ENCODE data around the gene TRIM34. TPM values are rescaled to one million over a fixed set of nuclear protein-coding genes. Genes with fewer than 3 reads are reported as not detected.
"Not testable (repeated sequence)": the region's sequence is repeated elsewhere in the genome, so short reads cannot be mapped to it uniquely, and the experiment has no call there.

TRIM34 gene
- polyA plus RNA-seq, 1 donor from 2014 or later = not detected

- no peaks in the 10 kb centered on the region for H4K20me1 ChIP-seq (ENCODE audit: insufficient read depth)
- H2AFZ ChIP-seq (ENCODE audit: low read depth, low read length) = no peak overlapping the region
- H3K9ac ChIP-seq (ENCODE audit: low read length) = no peak overlapping the region
- H3K4me2 ChIP-seq (ENCODE audit: low read length) = no peak overlapping the region
- H3K27me3 ChIP-seq (ENCODE audit: insufficient read depth, low read depth, low read length) = no peaks in the 10 kb centered on the region
- no peak for TF ChIP-seq TAF1 (IDR thresholded peaks at IDR 0.05; ENCODE audit: low read depth)
- TF ChIP-seq EZH2 (IDR thresholded peaks at IDR 0.05; ENCODE audit: borderline replicate concordance, insufficient read depth, low read length, poor library complexity, severe bottlenecking) = no peak
- no peak for TF ChIP-seq RAD21 (conservative IDR thresholded peaks at IDR 0.05)
- no peak for TF ChIP-seq MXI1 (conservative IDR thresholded peaks at IDR 0.05; ENCODE audit: poor library complexity, severe bottlenecking)
- TF ChIP-seq, protein P1, sequence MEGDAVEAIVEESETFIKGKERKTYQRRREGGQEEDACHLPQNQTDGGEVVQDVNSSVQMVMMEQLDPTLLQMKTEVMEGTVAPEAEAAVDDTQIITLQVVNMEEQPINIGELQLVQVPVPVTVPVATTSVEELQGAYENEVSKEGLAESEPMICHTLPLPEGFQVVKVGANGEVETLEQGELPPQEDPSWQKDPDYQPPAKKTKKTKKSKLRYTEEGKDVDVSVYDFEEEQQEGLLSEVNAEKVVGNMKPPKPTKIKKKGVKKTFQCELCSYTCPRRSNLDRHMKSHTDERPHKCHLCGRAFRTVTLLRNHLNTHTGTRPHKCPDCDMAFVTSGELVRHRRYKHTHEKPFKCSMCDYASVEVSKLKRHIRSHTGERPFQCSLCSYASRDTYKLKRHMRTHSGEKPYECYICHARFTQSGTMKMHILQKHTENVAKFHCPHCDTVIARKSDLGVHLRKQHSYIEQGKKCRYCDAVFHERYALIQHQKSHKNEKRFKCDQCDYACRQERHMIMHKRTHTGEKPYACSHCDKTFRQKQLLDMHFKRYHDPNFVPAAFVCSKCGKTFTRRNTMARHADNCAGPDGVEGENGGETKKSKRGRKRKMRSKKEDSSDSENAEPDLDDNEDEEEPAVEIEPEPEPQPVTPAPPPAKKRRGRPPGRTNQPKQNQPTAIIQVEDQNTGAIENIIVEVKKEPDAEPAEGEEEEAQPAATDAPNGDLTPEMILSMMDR (IDR thresholded peaks at IDR 0.05; ENCODE audit: poor library complexity, severe bottlenecking) = no peak
- no peak for TF ChIP-seq POLR2AphosphoS5 (IDR thresholded peaks at IDR 0.05)
- TF ChIP-seq SMC3 (conservative IDR thresholded peaks at IDR 0.05; ENCODE audit: poor library complexity) = no peak
- TF ChIP-seq EP300 (conservative IDR thresholded peaks at IDR 0.05; ENCODE audit: poor library complexity, severe bottlenecking) = no peak
- TF ChIP-seq, protein P2, sequence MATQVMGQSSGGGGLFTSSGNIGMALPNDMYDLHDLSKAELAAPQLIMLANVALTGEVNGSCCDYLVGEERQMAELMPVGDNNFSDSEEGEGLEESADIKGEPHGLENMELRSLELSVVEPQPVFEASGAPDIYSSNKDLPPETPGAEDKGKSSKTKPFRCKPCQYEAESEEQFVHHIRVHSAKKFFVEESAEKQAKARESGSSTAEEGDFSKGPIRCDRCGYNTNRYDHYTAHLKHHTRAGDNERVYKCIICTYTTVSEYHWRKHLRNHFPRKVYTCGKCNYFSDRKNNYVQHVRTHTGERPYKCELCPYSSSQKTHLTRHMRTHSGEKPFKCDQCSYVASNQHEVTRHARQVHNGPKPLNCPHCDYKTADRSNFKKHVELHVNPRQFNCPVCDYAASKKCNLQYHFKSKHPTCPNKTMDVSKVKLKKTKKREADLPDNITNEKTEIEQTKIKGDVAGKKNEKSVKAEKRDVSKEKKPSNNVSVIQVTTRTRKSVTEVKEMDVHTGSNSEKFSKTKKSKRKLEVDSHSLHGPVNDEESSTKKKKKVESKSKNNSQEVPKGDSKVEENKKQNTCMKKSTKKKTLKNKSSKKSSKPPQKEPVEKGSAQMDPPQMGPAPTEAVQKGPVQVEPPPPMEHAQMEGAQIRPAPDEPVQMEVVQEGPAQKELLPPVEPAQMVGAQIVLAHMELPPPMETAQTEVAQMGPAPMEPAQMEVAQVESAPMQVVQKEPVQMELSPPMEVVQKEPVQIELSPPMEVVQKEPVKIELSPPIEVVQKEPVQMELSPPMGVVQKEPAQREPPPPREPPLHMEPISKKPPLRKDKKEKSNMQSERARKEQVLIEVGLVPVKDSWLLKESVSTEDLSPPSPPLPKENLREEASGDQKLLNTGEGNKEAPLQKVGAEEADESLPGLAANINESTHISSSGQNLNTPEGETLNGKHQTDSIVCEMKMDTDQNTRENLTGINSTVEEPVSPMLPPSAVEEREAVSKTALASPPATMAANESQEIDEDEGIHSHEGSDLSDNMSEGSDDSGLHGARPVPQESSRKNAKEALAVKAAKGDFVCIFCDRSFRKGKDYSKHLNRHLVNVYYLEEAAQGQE (IDR thresholded peaks at IDR 0.05; ENCODE audit: borderline replicate concordance) = no peak
- no peaks in the 10 kb centered on the region for H3K9me2 ChIP-seq (ENCODE audit: insufficient read depth, low read length)
- H3K79me2 ChIP-seq (replicated peaks; ENCODE audit: insufficient read depth, low read length) = no peaks in the 10 kb centered on the region
- no peak overlapping the region for H3K4me3 ChIP-seq (ENCODE audit: low read length)
- H3K27ac ChIP-seq (ENCODE audit: low read length) = no peak overlapping the region
- H3F3A ChIP-seq (ENCODE audit: insufficient read depth, low read length, poor library complexity, severe bottlenecking) = no peaks in the 10 kb centered on the region
- H3K36me3 ChIP-seq (ENCODE audit: insufficient read depth, low read length) = no peaks in the 10 kb centered on the region
- no peaks in the 10 kb centered on the region for H3K9me3 ChIP-seq (ENCODE audit: low read length)
Measured at GRCh38 chr11:5581014-5581413, 43.8 kb upstream of the TRIM34 start.

GRCh38 chr11:5584458-5584857 is 40.3 kb upstream of the TRIM34 start:
- H3K79me2 ChIP-seq (replicated peaks; ENCODE audit: insufficient read depth, low read length); H3K4me3 ChIP-seq (ENCODE audit: low read length); H3K27ac ChIP-seq (ENCODE audit: low read length); H2AFZ ChIP-seq (ENCODE audit: low read depth, low read length); H3K9ac ChIP-seq (ENCODE audit: low read length); H3K27me3 ChIP-seq (ENCODE audit: insufficient read depth, low read depth, low read length); H3K36me3 ChIP-seq (ENCODE audit: insufficient read depth, low read length); H3K9me2 ChIP-seq (ENCODE audit: insufficient read depth, low read length); H3K4me2 ChIP-seq (ENCODE audit: low read length); H4K20me1 ChIP-seq (ENCODE audit: insufficient read depth); H3K9me3 ChIP-seq (ENCODE audit: low read length); H3F3A ChIP-seq (ENCODE audit: insufficient read depth, low read length, poor library complexity, severe bottlenecking): not testable (repeated sequence)

- H4K20me1 ChIP-seq (ENCODE audit: insufficient read depth); H3K36me3 ChIP-seq (ENCODE audit: insufficient read depth, low read length); H3K9me2 ChIP-seq (ENCODE audit: insufficient read depth, low read length); H3K4me3 ChIP-seq (ENCODE audit: low read length); H3F3A ChIP-seq (ENCODE audit: insufficient read depth, low read length, poor library complexity, severe bottlenecking); H3K9me3 ChIP-seq (ENCODE audit: low read length); H3K9ac ChIP-seq (ENCODE audit: low read length); H2AFZ ChIP-seq (ENCODE audit: low read depth, low read length); H3K27me3 ChIP-seq (ENCODE audit: insufficient read depth, low read depth, low read length); H3K27ac ChIP-seq (ENCODE audit: low read length); H3K4me2 ChIP-seq (ENCODE audit: low read length); H3K79me2 ChIP-seq (replicated peaks; ENCODE audit: insufficient read depth, low read length): not testable (repeated sequence)
Measured at GRCh38 chr11:5589906-5590305, 34.9 kb upstream of the TRIM34 start.

All from neural cell (in vitro differentiated cells).